ENCODE results near the gene JADE1.

The JADE1 gene

GRCh38 chr4:128879283-128879682, 69.8 kb downstream of the JADE1 start:
- DNase-seq: no peak

- DNase-seq: no peak
Measured at GRCh38 chr4:128879971-128880370, 70.5 kb downstream of the JADE1 start.

- no peak for DNase-seq
Measured at GRCh38 chr4:128880662-128881061, 71.2 kb downstream of the JADE1 start.

- DNase-seq: no peak
Measured at GRCh38 chr4:128904821-128905220, 95.3 kb downstream of the JADE1 start.

GRCh38 chr4:128906581-128906980, 97.1 kb downstream of the JADE1 start:
- DNase-seq: no peak

GRCh38 chr4:128907981-128908380, 98.5 kb downstream of the JADE1 start:
- no peak for DNase-seq

GRCh38 chr4:128908735-128909134, 99.2 kb downstream of the JADE1 start:
- DNase-seq: no peak

- peak; percentile 45 to 49 for DNase-seq
Measured at GRCh38 chr4:128913228-128913627, 103.7 kb downstream of the JADE1 start.

- no peak for DNase-seq
Measured at GRCh38 chr4:128915544-128915943, 106.0 kb downstream of the JADE1 start.

- peak; percentile 85 to 89 for DNase-seq
Measured at GRCh38 chr4:128916832-128917231, 107.3 kb downstream of the JADE1 start.

- DNase-seq: peak; percentile 3 to 23
Measured at GRCh38 chr4:128917781-128918180, 108.3 kb downstream of the JADE1 start.

GRCh38 chr4:128921954-128922353, 112.5 kb downstream of the JADE1 start:
- DNase-seq: no peak

Measured in AML-193 (cell line).